ENCODE data around the gene USP46. TPM values are rescaled to one million over a fixed set of nuclear protein-coding genes. Genes with fewer than 3 reads are reported as not detected.

Gene USP46
- total and polyA plus RNA-seq, 2 of the 13 experiments (the other 11 are each of a cell fraction or from before 2014, with no cell fraction given) = 4.7 to 17.4 TPM

- no peak for TF ChIP-seq HNF1A (IDR thresholded peaks at IDR 0.05; ENCODE audit: low read depth)
- TF ChIP-seq HNF1A (CRISPR knock-in tag; IDR thresholded peaks at IDR 0.05; ENCODE audit: borderline replicate concordance) = no peak
- TF ChIP-seq, protein P1, sequence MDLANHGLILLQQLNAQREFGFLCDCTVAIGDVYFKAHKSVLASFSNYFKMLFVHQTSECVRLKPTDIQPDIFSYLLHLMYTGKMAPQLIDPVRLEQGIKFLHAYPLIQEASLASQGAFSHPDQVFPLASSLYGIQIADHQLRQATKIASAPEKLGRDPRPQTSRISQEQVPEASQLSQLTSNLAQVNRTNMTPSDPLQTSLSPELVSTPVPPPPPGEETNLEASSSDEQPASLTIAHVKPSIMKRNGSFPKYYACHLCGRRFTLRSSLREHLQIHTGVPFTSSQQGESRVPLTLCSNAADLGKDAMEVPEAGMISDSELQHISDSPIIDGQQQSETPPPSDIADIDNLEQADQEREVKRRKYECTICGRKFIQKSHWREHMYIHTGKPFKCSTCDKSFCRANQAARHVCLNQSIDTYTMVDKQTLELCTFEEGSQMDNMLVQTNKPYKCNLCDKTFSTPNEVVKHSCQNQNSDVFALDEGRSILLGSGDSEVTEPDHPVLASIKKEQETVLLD (CRISPR knock-in tag; IDR thresholded peaks at IDR 0.05; ENCODE audit: low read depth) = no peak
- TF ChIP-seq ELF3 (CRISPR knock-in tag; IDR thresholded peaks at IDR 0.05) = no peak
- no peak for TF ChIP-seq CCDC6 (CRISPR knock-in tag; IDR thresholded peaks at IDR 0.05)
- no peak for TF ChIP-seq SP5 (CRISPR knock-in tag; IDR thresholded peaks at IDR 0.05; ENCODE audit: borderline replicate concordance, low read depth)
- TF ChIP-seq ZNF350 (CRISPR knock-in tag; IDR thresholded peaks at IDR 0.05; ENCODE audit: borderline replicate concordance, low read depth) = no peak
- TF ChIP-seq ZBTB21 (CRISPR knock-in tag; IDR thresholded peaks at IDR 0.05) = no peak
- no peak for TF ChIP-seq CEBPB (IDR thresholded peaks at IDR 0.05; ENCODE audit: borderline replicate concordance, low read depth, low read length)
- no peak for TF ChIP-seq RELA (CRISPR knock-in tag; IDR thresholded peaks at IDR 0.05)
- TF ChIP-seq CTCF (CRISPR knock-in tag; IDR thresholded peaks at IDR 0.05) = peak; percentile 78
- TF ChIP-seq SMC3 (IDR thresholded peaks at IDR 0.05; ENCODE audit: low read length) = peak; percentile 54
- no peak for TF ChIP-seq SNRNP70 (IDR thresholded peaks at IDR 0.05; ENCODE audit: low read depth, low read length)
- TF ChIP-seq SOX13 (IDR thresholded peaks at IDR 0.05) = no peak
- TF ChIP-seq SOX13 (CRISPR knock-in tag; conservative IDR thresholded peaks at IDR 0.05 in 1 of 2, IDR thresholded peaks at IDR 0.05 in 1 of 2) = no peak
- TF ChIP-seq RAD51 (IDR thresholded peaks at IDR 0.05; ENCODE audit: borderline replicate concordance) = no peak
- 0 out of 2 replicates have a peak, but pooled peaks have one; percentile 18 for TF ChIP-seq ZNF501 (CRISPR knock-in tag; IDR thresholded peaks at IDR 0.05)
- TF ChIP-seq AHDC1 (CRISPR knock-in tag; IDR thresholded peaks at IDR 0.05; ENCODE audit: borderline replicate concordance) = no peak
Measured at GRCh38 chr4:52588097-52588496, 71.0 kb downstream of the USP46 start (continued).

Data from HepG2 (cell line).